HEK293T (cell line): ENCODE results near the gene GUK1.

Source experiments
- ARNT ChIP-seq: fragments of 450-650 bp; IDR thresholded peaks from 2 replicates; pipeline ENCODE4 v1.6.1; 2017; ENCODE audit warnings: mild to moderate bottlenecking
- BHLHE40 ChIP-seq: fragments of 450-650 bp; IDR thresholded peaks from 2 replicates; pipeline ENCODE4 v1.6.1; 2016; ENCODE audit warnings: mild to moderate bottlenecking, moderate library complexity, borderline replicate concordance
- CTBP1 ChIP-seq: fragments of 450-650 bp; IDR thresholded peaks from 2 replicates; pipeline ENCODE4 v1.6.1; 2016; ENCODE audit warnings: borderline replicate concordance
- ELF4 ChIP-seq: fragments of 450-650 bp; IDR thresholded peaks from 2 replicates; pipeline ENCODE4 v1.6.1; 2017; ENCODE audit warnings: antibody characterized with exemption
- FOXA1 ChIP-seq: fragments of 450-650 bp; IDR thresholded peaks from 2 replicates; pipeline ENCODE4 v1.6.1; 2016; ENCODE audit warnings: mild to moderate bottlenecking
- FOXK2 ChIP-seq: fragments of 450-650 bp; IDR thresholded peaks from 2 replicates; pipeline ENCODE4 v1.6.1; 2016; ENCODE audit warnings: mild to moderate bottlenecking
- FOXM1 ChIP-seq: fragments of 450-650 bp; IDR thresholded peaks from 2 replicates; pipeline ENCODE4 v1.6.1; 2017; ENCODE audit warnings: mild to moderate bottlenecking, borderline replicate concordance
- L3MBTL2 ChIP-seq: fragments of 450-650 bp; conservative IDR thresholded peaks from 2 replicates; pipeline ENCODE4 v1.6.1; 2016; ENCODE audit warnings: mild to moderate bottlenecking
- LEF1 ChIP-seq: fragments of 450-650 bp; IDR thresholded peaks from 2 replicates; pipeline ENCODE4 v1.6.1; 2017; ENCODE audit warnings: mild to moderate bottlenecking, borderline replicate concordance
- NFRKB ChIP-seq: fragments of 450-650 bp; IDR thresholded peaks from 2 replicates; pipeline ENCODE4 v1.6.1; 2016; ENCODE audit warnings: mild to moderate bottlenecking, moderate library complexity
- PKNOX1 ChIP-seq: fragments of 450-650 bp; IDR thresholded peaks from 2 replicates; pipeline ENCODE4 v1.6.1; 2016
- SUZ12 ChIP-seq: fragments of 450-650 bp; IDR thresholded peaks from 2 replicates; pipeline ENCODE4 v1.6.1; 2016; ENCODE audit warnings: mild to moderate bottlenecking
- TARDBP ChIP-seq: fragments of 450-650 bp; IDR thresholded peaks from 2 replicates; pipeline ENCODE4 v1.6.1; 2016
- ZNF384 ChIP-seq: fragments of 450-650 bp; IDR thresholded peaks from 2 replicates; pipeline ENCODE4 v1.6.1; 2016

GRCh38 chr1:228177183-228177475, 37.0 kb downstream of the GUK1 start:
- TF ChIP-seq L3MBTL2 (no peak), FOXA1 (no peak), NFRKB (no peak), ARNT (no peak), LEF1 (no peak), ELF4 (no peak), CTBP1 (no peak), ZNF384 (no peak), SUZ12 (no peak), BHLHE40 (no peak), FOXK2 (no peak), FOXM1 (no peak), PKNOX1 (no peak), TARDBP (no peak)
